Bone marrow (tissue), 2 donors: ENCODE measurements around the gene HNRNPLL.

ENCODE experiments used
- DNase-seq, 2 donors: peaks; one replicate each; lab custom pipeline; 2025; lab: John Stamatoyannopoulos, UW

Gene HNRNPLL

DNA sequence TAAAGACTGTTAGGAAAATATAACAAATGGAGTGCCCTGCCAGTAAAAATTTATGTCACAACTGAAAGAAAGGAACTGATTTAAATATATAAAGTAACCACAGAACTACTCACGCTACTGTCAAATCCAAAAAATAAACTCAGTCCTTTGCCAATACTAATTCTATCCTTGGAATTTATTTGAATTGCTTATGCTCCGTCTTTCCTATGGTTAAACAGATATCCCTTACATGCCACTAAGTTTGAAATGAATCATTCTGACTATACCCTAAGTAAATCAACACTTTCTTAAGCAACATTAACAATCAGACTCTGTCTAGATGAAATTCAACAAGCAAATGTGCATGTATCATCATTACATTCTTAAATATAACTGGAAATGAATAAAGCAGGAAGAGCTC is 9.8 kb downstream of the HNRNPLL start:
- no peak for DNase-seq

DNA sequence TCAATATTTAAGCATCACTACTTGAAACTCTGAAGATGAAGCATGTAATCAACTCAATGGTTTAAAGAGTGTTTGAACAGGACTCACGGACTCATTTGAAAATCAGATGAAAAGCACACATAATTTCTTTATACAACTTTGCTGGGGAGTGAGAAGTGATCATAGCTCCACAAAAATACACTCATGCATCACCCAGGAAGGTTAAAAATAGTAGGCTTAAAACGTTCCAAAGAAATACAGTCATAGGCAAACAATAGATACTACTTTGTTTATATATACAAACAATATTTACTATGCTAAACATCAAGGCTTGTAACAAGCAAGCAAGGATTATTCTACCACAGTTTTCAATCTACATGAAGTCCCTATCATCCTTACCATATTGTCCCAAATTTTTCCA is 11.6 kb downstream of the HNRNPLL start:
- no peak for DNase-seq

GRCh38 chr2:38590053-38590452 is 12.7 kb downstream of the HNRNPLL start:
- no peak for DNase-seq

DNA sequence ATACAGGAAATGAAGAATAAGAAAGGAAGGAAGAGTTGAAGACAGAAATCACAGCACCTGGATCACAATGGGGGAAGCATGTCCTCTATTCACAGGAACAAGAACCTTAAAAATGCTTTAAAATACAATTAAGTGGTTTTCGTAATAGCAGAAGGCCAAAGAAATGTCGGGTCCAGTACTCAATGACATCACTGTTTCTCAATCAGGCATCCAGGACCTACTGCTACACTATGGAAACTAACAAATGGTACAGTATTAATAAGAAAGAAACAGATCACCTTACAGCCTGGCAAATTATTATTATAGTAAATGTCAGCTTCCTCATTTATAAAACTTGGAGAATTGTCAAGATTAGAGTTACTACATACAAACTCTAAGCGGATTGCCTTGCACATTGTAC is 15.8 kb downstream of the HNRNPLL start:
- no peak for DNase-seq

- DNase-seq: no peak
These were observed 17.8 kb downstream of the HNRNPLL start for GRCh38 chr2:38584881-38585280.

DNA sequence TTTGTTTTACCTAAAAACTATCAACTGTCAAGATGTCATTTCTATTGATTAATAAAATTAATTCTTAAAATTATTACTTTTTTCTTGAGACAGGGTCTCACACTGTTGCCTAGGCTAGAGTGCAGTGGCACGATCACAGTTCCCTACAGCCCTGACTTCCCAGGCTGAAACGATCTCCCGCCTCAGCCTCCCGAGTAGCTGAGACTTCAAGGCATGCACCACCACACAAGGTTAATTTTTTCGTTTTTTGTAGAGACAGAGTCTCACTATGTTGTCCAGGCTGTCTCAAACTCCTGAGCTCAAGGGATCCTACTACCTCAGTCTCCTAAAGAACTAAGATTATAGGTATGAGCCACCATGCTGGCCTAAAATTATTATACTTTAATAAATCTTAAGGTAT is 18.7 kb downstream of the HNRNPLL start:
- DNase-seq: no peak

DNA sequence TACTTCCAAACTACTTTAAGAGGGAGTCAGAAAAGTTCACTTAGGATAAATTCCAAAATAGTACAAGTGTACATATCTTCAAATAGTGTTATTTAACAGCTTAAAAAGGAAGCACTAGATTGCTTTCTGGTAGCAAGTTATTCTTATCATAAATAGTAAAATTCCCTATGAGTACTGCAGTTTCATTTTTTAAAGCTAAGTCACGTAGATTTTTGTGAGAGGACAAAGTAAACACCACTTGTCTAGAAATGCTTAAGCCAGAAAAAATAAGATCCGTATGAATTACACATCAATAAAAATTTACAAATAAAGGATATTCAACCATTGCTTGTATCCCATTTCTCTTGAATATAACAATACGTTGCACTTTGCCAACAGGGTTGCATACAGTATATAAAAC is 19.2 kb downstream of the HNRNPLL start:
- DNase-seq: no peak

DNA sequence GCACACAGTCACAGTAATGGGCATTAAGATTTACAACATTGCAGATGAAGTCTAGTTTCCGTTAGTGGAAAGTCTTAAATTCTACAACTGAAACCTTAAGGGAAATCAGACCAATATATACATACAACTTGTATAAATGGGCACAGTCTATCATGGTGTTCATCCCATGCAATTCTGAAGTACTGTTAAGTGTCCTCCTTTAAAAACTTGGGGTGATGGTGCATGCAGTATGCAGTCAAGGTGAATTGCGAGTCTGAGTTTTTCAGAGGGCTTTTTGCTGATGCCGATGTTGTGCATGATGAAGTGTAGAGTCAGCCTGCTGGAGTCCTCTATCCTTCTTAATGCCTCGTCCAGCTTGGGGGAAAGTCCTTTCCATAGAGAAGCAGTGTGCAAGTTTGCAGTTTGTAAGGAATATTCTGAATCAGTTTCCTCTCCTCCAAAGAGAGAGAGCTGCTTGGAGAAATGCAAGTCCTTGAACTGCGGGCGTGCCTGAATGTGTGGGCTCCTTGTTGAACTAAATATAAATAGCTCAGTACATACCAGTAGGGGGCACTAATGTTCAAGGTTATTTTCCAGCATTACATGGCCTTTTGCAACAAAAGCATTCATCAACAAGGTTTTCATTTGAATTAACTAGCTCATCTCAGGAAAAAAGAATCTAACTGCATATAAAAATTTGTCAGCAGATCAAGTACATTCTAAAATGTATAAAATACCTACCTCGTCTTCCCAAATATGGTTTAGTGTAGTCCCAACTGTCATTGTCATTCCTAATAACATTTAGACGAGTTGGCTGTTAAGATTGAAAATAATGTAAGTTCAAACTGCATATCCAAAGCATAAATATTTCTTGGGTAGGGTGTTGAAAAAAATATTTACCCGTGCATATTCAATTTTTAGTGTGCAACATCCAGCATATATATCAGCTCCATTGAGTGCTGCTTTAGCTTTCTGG is 21.3 kb downstream of the HNRNPLL start:
- peak in 1 of 2 donors; percentile 76 for DNase-seq

DNA sequence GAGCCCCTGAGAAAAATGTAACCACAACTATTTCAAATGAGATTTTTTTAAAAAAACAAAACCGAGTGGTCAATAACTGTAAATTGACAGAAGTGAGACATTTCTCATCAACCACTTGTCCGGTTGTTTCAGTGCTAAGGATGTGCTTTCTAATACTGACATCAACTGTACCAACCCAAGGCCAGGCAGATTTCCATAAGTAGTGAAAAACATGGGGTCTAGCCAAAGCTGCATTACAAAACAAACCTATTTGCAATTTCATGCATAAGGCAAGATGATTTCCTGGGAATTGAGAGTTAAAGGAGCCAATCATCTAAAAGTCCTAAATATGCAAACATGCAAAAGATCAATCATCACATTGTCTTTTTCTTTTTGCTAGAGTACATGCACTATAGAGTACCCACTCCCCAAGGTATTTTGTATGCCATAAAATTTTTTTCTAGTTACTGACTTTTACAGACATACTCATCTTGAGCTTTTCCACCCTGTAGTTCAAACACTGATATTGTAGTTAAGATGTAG is 22.6 kb downstream of the HNRNPLL start:
- DNase-seq: no peak

DNA sequence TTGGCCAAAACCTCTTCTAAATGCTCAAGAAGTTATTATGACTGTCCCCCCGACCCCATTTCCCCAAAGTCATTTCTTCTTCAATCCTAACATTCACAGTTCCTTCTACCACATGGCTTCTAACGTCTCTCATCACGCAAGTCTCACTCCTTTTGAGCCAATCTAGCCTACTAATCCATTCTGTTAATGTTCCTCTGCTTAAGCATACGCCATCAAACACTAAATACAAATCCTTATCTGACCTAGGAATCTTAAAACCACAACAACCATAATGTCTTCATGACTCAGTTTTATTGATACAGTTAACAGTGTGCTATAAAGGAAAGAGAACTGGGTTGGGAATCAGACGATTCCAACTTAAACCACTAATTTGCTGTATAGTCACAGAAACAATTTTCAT is 23.9 kb downstream of the HNRNPLL start:
- DNase-seq: no peak

DNA sequence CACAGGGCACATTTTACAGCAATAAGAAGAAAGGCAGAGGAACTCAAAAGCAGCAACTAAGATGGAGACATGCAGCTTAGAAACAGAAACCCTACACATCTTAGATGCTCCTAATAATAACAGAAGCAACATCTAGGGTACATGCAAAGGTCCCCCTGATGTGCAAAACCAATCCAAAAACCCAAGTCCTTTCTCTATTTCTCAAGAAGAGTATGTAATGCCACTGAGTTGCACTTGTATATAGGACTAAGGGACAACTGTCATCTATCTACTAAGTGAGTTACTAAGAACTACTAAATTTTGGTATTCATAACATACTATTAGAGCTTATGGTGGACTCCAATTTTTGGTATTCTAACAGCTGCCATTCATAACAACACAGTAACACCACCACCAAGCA is 28.4 kb downstream of the HNRNPLL start:
- DNase-seq: no peak

DNA sequence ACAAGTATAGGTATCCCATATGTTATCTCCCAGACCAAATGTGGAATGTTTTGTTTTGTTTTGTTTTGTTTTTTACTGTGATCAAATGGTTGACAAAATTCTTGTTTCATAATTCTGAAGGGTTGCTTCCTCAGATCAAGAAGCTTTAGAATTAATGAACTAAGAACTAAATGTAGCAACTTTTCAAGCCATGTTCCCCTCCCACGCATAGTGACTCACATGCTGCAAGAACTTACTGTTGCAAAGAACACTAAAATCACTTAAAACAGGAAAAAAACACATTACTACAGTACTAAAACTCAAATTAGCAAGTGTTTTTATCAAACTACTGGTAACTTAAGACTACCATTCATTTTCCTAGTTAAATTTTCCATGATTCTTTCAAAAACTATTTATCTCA is 30.6 kb downstream of the HNRNPLL start:
- no peak for DNase-seq

GRCh38 chr2:38571193-38571592 is 31.5 kb downstream of the HNRNPLL start:
- DNase-seq: no peak

- DNase-seq: no peak
These were observed 33.8 kb downstream of the HNRNPLL start for GRCh38 chr2:38568724-38569436.

DNA sequence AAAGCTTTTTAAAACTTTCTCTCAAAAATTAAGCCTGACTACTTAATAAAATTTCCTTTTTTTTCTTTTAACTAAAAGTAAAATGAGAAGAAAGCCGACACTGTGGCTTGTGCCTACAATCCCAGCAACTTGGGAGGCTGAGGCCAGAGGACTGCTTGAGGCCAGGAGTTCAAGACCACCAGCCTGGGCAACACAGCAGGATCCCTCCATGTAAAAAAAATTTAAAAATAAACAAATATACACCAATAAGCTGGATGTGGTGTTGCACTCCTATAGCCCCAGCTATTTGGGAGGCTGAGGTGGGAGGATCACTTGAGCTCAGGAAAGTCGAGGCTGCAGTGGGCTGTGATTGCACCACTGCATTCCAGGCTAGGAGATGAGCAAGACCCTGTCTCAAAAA is 37.4 kb downstream of the HNRNPLL start:
- DNase-seq: no peak

- DNase-seq: no peak
These were observed 41.0 kb downstream of the HNRNPLL start for GRCh38 chr2:38561691-38562090.

DNA sequence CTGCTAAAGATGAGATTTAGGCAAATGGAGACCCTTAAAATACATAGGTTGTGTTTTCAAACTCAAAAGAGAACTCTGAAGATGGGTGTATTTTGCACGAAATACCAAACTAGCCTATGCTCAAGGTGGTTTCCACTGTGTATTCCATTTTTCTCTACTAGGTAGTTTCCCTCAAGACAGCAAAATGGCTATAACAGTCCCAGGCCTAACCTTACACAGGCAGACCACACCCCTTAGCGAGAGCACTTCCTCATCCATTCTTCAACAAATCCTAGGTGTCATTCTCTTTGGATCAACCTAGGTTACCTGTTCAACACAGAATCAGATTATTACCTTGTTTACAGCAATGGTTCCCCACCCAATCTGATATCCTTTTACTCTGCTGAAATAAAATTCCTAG is 42.6 kb downstream of the HNRNPLL start:
- DNase-seq: no peak

GRCh38 chr2:38557981-38558380 is 44.7 kb downstream of the HNRNPLL start:
- no peak for DNase-seq

GRCh38 chr2:38557217-38557616 is 45.5 kb downstream of the HNRNPLL start:
- DNase-seq: no peak

- DNase-seq: no peak
These were observed 46.5 kb downstream of the HNRNPLL start for GRCh38 chr2:38556006-38556801.

DNA sequence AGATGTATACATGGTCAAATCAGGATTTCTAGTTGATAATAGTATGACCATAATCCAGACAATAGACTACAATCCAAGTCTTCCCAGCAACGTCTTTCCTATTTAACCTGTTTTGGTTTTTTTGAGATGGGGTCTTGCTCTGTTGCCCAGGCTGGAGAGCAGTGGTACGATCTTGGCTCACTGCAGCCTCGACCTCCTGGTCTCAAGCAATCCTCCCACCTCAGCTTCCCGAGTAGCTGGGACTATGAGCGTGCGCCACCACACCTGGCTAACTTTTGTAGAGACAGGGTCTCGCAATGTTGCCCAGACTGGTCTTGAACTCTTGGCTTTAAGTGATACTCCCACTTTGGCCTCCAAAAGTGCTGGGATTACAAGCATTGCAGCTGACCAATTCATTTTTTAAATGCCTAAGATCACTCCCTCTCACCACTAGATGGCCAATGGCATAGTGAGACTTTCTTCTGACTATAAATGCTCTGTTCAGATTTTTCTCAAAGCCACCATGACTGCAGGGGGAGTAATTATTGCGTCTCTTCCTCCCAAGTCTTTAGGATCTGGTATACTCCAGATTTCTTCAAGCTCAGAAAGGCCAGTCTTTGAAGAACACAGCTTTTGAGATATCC is 47.6 kb downstream of the HNRNPLL start:
- DNase-seq: no peak

- DNase-seq: no peak
These were observed 49.2 kb downstream of the HNRNPLL start for GRCh38 chr2:38553554-38553953.
